CD4-positive, alpha-beta T cell treated with Interleukin-6 at 100 ng/mL for 8 hours (primary cell): ENCODE data around the gene HOXA4.

Experiments used
- DNase-seq: peaks from one replicate; pipeline ENCODE4 v3.0.0-alpha.2; 2020; ENCODE audit warnings: mixed read lengths, low spot score

HOXA4 gene

GRCh38 chr7:27147199-27148030, 16.9 kb upstream of the HOXA4 start, which contains the start of gene HOXA6:
HOXA6 (minus strand) TSS chr7:27147774; CDS start chr7:27147749, 25 bp downstream.
- no peak for DNase-seq

- DNase-seq, result no peak
Measured at GRCh38 chr7:27146491-27147198, 16.1 kb upstream of the HOXA4 start.

DNA sequence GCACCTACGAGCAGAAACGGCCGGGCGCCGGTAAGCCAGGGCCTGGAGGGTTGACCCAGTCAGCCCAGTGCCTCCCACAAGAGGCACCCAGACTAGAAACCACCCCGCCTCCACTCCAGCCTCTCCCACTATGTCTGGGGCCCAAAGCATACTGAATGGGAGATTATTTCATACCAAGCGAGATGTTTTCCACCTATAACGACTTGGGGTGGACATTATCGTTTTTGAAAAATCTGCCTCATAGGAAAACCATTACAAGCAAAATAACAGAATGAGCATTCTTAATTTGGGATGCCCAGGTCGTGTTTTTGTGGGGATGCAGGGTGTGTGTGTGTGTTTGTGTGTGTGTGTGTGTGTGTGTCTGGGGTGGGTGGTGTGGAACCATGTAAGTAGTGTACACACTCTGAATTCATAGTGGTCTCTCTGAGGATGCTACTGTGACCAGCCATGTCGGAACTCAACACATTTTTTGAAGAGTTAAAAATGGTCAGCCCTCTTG, 15.4 kb upstream of the HOXA4 start:
- DNase-seq, result no peak

GRCh38 chr7:27145165-27145913, 14.8 kb upstream of the HOXA4 start:
- no peak for DNase-seq

GRCh38 chr7:27144781-27145164, 14.2 kb upstream of the HOXA4 start:
- no peak for DNase-seq

DNA sequence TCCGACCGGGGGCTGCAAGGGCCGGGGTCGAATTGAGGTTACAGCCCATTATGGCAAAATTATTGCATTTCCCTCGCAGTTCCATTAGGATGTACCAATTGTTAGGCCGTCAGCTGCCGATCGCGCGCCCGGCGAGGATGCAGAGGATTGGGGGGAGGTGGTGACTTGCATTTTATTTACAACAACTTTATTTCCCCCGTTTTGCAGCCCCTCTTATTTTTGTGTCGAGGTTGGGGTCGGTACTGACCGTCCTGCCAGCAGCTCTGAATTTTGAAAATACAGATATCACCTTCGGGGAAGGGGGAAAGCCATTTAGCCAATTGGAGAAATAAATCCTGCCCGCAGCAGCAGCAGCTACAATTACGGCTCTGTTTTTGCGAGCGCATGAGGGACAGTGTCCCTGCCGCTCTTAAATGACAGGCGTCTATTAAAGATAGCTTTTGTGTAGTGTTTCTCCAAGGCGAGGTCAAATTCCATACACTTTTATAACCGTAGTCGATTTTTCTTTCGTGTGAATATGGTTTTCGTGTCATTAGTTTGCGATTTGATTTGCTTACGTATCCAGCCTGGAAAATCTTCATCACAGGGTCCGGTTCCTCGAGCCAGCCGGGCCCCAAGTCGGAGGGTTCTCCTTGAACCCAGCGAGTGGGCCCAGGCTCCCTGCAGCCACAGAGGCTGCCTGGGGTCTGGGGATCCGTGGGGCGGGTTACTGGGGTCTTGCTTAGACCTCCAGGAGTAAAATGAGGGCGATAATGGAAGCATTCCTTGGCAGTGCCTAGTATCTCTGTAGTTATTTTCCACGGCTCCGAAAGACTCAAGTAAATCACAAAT, 13.6 kb upstream of the HOXA4 start:
- no peak for DNase-seq

DNA sequence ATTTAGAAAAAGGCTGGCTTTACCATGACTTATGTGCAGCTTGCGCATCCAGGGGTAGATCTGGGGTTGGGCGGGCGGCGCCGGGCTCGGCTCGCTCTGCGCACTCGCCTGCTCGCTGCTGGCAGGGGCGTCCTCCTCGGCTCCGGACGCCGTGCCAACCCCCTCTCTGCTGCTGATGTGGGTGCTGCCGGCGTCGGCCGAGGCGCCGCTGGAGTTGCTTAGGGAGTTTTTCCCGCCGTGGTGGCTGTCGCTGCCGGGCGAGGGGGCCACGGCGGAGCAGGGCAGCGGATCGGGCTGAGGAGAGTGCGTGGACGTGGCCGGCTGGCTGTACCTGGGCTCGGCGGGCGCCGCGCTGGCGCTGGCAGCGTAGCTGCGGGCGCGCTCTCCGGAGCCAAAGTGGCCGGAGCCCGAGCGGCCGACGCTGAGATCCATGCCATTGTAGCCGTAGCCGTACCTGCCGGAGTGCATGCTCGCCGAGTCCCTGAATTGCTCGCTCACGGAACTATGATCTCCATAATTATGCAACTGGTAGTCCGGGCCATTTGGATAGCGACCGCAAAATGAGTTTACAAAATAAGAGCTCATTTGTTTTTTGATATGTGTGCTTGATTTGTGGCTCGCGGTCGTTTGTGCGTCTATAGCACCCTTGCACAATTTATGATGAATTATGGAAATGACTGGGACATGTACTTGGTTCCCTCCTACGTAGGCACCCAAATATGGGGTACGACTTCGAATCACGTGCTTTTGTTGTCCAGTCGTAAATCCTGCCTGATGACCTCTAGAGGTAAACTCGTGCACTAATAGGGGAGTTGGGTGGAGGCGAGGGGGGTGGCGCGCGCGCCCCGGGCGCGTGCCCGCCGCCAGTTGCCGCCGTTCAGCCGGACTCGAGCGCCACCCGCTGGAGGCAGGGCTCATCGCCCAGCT, 12.7 kb upstream of the HOXA4 start, which contains the start of gene HOXA5:
Gene HOXA5 (minus strand): TSS at position 659 of the 927 bp plus-strand sequence. CDS start 74 bp downstream, at position 585.
- DNase-seq, result no peak

DNA sequence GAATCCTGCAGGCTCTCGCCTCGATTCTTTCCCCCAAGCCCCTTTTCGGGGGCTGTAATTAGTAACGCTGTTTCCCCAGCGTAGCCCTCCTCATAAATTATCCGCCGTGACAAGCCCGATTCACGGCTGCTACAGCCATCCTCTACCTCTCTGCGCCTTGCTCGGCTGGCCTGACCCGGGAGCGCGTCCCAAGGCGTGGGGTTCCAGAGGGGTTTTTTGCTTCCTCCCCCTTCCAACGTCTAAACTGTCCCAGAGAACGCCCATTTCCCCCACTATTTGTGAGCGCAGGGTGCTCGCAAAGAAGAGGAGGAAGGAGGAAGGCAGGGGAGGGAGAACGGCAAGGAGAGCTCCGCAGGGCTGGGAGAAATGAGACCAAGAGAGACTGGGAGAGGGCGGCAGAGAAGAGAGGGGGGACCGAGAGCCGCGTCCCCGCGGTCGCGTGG, 12.0 kb upstream of the HOXA4 start:
- no peak for DNase-seq

DNA sequence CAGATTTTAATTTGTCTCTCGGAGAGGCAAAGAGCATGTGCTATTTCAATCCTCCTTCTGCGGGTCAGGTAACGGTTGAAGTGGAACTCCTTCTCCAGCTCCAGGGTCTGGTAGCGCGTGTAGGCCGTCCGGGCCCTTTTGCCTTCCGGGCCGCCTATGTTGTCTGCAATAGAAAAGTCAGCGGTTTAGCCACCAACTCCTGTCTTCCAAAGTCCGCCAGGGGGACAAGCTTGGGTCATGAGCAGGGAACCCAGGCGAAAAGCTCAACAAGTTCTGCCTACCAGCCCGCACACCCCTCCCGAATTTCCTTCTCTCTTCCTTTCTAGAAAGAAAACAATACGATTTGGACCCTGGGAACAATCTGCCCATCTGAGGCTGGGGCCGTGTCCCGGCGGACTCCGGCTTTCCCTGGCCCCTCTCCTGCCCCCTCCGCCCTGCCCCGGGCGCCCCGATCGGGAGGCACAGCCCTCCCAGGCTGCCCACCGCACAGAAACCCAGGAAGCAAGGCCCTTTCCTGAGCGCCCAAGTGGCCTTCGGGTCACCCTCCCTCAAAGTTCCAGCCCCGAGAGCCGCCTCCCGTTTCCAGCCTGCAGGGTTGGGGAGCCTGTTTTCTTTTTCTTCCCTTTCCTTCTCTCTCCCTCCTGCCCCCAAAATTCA, 11.5 kb upstream of the HOXA4 start:
- DNase-seq, result no peak

- no peak for DNase-seq
Measured at GRCh38 chr7:27141137-27141922, 10.8 kb upstream of the HOXA4 start.

- DNase-seq, result no peak
Measured at GRCh38 chr7:27140126-27140857, 9.7 kb upstream of the HOXA4 start.

DNA sequence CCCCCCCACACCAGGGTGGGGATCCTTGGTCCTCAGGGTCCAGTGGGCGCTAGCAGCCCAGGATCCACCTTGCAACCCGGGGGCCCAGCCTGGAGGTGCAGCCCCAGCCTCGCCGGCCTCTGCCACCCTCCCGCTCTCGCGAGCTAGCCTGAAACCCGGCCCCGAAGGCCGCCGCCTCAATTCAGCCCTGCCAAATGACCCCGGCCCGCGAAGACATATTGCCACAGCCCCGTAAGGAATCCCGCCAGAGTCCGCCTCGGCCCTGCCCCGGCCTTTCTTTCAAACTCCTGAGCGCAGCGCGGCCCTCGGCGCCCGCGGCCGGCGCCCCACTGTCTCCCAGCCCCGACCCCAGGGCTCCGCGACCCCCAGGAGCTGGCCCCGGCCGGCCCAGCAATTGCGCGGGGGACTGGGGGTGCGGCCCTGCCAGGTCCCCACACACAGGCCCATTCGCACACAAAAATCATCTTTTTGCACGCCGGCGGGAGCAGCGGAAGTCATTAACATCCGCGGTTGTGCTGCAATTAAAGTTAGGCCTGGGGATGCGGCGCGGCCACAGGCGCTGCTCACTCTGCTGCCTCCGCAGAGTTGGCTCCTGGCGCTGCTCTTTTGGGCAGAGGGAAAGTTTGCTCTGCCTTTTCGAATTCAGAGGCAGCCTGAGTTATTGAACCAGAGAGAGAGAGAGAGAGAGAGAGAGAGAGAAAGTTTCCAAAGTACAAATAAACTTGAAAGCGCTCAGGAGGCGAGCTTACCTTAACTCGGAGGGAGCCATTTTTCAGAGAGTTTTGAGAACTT, 9.0 kb upstream of the HOXA4 start:
- no peak for DNase-seq

DNA sequence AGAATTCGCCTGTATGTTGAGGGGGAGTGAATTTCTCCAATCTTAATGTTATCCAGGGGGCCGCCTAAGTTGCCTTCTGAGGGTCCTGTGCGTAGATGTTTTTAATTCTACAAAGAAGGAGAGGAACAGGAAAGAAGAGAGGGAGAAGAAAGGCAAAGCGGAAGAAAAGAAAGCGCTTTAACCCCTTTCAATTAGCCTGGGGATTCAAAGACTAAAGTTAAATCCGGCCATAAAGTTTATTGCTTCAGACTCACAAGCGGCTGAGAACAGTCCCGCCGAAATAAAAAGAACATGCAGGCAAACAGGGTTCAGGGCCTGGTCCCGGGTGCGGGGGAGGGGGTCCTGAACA, 8.4 kb upstream of the HOXA4 start:
- DNase-seq, result no peak

GRCh38 chr7:27138472-27138871, 7.9 kb upstream of the HOXA4 start:
- no peak for DNase-seq

DNA sequence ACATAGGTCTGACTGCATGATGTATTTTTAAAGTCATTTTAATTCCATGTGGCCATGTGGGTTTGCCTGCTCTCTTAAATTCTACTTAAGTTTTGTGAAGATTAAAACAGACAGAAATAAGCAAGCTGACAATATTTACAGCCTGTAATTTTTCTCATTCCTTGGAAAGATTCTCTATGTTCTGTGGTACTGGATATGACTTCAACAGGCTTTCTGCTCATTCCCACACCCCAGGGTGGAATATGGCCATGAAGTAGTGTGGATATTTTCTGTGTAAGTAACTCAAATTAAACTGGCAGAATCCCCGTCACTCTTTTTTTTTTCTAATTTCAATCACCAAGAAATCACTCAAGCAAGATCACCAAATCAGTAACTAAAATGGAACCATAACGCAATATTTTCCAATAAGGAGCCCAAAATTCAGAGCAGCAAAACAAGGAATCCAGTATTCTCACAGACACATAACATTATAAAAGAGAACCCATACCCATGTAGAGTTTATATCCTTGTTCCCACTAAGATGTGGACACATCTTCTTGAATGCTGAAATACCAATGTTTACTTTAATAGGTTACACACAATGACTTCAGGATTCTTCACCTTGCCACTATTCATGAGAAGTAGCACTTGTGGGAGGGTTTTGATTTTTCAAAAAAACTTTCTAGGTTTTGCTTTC, 7.2 kb upstream of the HOXA4 start:
- DNase-seq, result no peak

DNA sequence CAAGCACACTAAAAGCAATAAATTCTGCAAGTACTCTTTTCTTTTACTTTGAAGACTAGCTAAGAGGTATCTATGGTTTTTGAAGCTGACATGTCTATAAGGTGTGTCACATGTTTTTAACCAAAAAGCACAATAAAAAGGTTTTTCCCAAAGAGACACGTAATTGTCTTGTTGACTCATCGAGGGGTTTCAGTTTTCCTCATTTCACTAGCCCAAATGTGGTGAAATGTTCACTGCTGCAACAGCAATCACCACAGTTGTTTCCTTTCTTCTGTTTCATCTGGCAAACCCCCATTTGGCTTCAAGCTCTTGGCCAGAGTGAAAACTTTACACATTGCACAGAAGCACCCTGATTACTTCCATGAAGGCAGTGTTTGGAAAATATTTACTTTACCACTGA, 3.8 kb upstream of the HOXA4 start:
- DNase-seq, result no peak
